Bronchial epithelial cell (primary cell): ENCODE results near the gene ATPAF2. TPM values are rescaled to one million over a fixed set of nuclear protein-coding genes. Genes with fewer than 3 reads are reported as not detected.

Source experiments
- DNase-seq: peaks from one replicate; pipeline ENCODE4 v3.0.0-alpha.2; 2010; ENCODE audit warnings: low read depth
- FAIRE-seq: peaks from 2 replicates; lab custom pipeline; 2011; peaks lifted over from hg19 to GRCh38; lab: Jason Lieb, UNC
- H3K27me3 ChIP-seq: 2 replicates; pipeline ENCODE4 v1.5.1; 2011; ENCODE audit warnings: low read length; ENCODE audit not compliant: control insufficient read depth, insufficient read depth
- H3K36me3 ChIP-seq: 2 replicates; pipeline ENCODE4 v1.5.1; 2011; ENCODE audit warnings: low read length; ENCODE audit not compliant: control insufficient read depth, insufficient read depth
- H3K4me3 ChIP-seq: 2 replicates; pipeline ENCODE4 v1.5.1; 2011; ENCODE audit warnings: mild to moderate bottlenecking, low read depth, low read length, control low read depth
- CTCF ChIP-seq: IDR thresholded peaks from 2 replicates; pipeline ENCODE4 v1.5.1; 2011; ENCODE audit warnings: mild to moderate bottlenecking, moderate library complexity, low read length, control low read depth, inconsistent platforms; ENCODE audit not compliant: insufficient read depth, severe bottlenecking
- total RNA-seq: library from RNA; depleted of rRNA; stranded (reverse); fragments of >200 nt; gene quantifications from 2 replicates; pipeline ENCODE4 v1.2.1, GENCODE V29; 2014

The ATPAF2 gene
- total RNA-seq: 11.3 and 11.5 TPM in 2 replicates

- peaks cover 2% of the 10 kb centered on the region for H3K36me3 ChIP-seq
- H3K27me3 ChIP-seq: no peaks in the 10 kb centered on the region
- DNase-seq (peak; percentile 92), FAIRE-seq (no peak)
- H3K4me3 ChIP-seq: peak within 1 kb of the TSS; percentile 76
- peak; percentile 22 for TF ChIP-seq CTCF
Observed at GRCh38 chr17:18038861-18039534, at the start of gene ATPAF2, which contains the start of gene GID4. TSS of gene ATPAF2 (minus strand) at chr17:18039168. CDS start at chr17:18039013, 155 bp downstream. TSS of gene GID4 (plus strand) at chr17:18039408. CDS start at chr17:18039465, 57 bp downstream.

- Histone ChIP-seq H3K36me3 (peaks cover 1% of the 10 kb centered on the region), H3K4me3 (peak within 1 kb of the TSS; percentile 93), H3K27me3 (no peaks in the 10 kb centered on the region)
- peak; percentile 17 for TF ChIP-seq CTCF
- DNase-seq: peak; percentile 73
- FAIRE-seq: no peak
Observed at GRCh38 chr17:18087610-18088491, 48.9 kb upstream of the ATPAF2 start, which contains the start of gene DRG2. TSS of gene DRG2 (plus strand) at chr17:18087948. CDS start at chr17:18088024, 76 bp downstream.

GRCh38 chr17:18084256-18084655 is 45.3 kb upstream of the ATPAF2 start:
- H3K4me3 ChIP-seq: no peak overlapping the region
- no peaks in the 10 kb centered on the region for H3K36me3 ChIP-seq
- H3K27me3 ChIP-seq: no peaks in the 10 kb centered on the region
- DNase-seq (no peak), FAIRE-seq (no peak)
- no peak for TF ChIP-seq CTCF

- no peak for DNase-seq
- no peak for FAIRE-seq
- Histone ChIP-seq H3K4me3 (no peak overlapping the region), H3K27me3 (no peaks in the 10 kb centered on the region), H3K36me3 (no peaks in the 10 kb centered on the region)
- TF ChIP-seq CTCF: no peak
Observed at GRCh38 chr17:18079543-18079942, 40.6 kb upstream of the ATPAF2 start.

GRCh38 chr17:18076936-18077335 is 38.0 kb upstream of the ATPAF2 start:
- FAIRE-seq: no peak
- TF ChIP-seq CTCF: no peak
- no peak for DNase-seq
- Histone ChIP-seq H3K36me3 (no peaks in the 10 kb centered on the region), H3K4me3 (no peak overlapping the region), H3K27me3 (no peaks in the 10 kb centered on the region)
